Endodermal cell (in vitro differentiated cells): ENCODE results near the gene RPL35. TPM values are rescaled to one million over a fixed set of nuclear protein-coding genes. Genes with fewer than 3 reads are reported as not detected.
"Not testable (repeated sequence)": the region's sequence is repeated elsewhere in the genome, so short reads cannot be mapped to it uniquely, and the experiment has no call there.

Experiments
- DNase-seq: peaks from one replicate; pipeline ENCODE4 v3.0.0-alpha.2; 2017
- H3K27ac ChIP-seq: 2 replicates; pipeline ENCODE4 v1.5.1; 2013; ENCODE audit warnings: mild to moderate bottlenecking, low read depth, low read length, moderate library complexity
- H3K27me3 ChIP-seq: 2 replicates; pipeline ENCODE4 v1.6.1; 2013; ENCODE audit warnings: mild to moderate bottlenecking, low read length, moderate library complexity; ENCODE audit not compliant: insufficient read depth, control insufficient read depth, poor library complexity, severe bottlenecking
- H3K36me3 ChIP-seq: 2 replicates; pipeline ENCODE4 v1.7.0; 2013; ENCODE audit warnings: mild to moderate bottlenecking, low read length, moderate library complexity; ENCODE audit not compliant: control insufficient read depth, insufficient read depth
- H3K4me1 ChIP-seq: one replicate; pipeline ENCODE4 v1.7.0; 2013; ENCODE audit warnings: low read length; ENCODE audit not compliant: control insufficient read depth, insufficient read depth
- H3K4me3 ChIP-seq: 2 replicates; pipeline ENCODE4 v1.5.1; 2013; ENCODE audit warnings: mild to moderate bottlenecking, low read length, moderate library complexity
- H3K9ac ChIP-seq: 2 replicates; pipeline ENCODE4 v1.6.1; 2013; ENCODE audit warnings: mild to moderate bottlenecking, low read length, moderate library complexity; ENCODE audit not compliant: poor library complexity, severe bottlenecking; ENCODE audit errors: extremely low read depth
- H3K9me3 ChIP-seq: 2 replicates; pipeline ENCODE4 v1.6.1; 2013; ENCODE audit warnings: mild to moderate bottlenecking, low read length, moderate library complexity; ENCODE audit not compliant: control insufficient read depth
- H3K27ac Mint-ChIP-seq: 2 replicates; pipeline ENCODE4 v1.8.0; 2020; ENCODE audit warnings: mixed read lengths
- H3K27me3 Mint-ChIP-seq: 2 replicates; pipeline ENCODE4 v1.8.0; 2021; ENCODE audit warnings: mild to moderate bottlenecking, mixed read lengths; ENCODE audit not compliant: insufficient read depth
- H3K36me3 Mint-ChIP-seq: 2 replicates; pipeline ENCODE4 v1.8.0; 2020; ENCODE audit warnings: low read depth, mixed read lengths
- H3K4me1 Mint-ChIP-seq: 2 replicates; pipeline ENCODE4 v1.8.0; 2020; ENCODE audit warnings: mixed read lengths
- H3K4me3 Mint-ChIP-seq: 2 replicates; pipeline ENCODE4 v1.8.0; 2020; ENCODE audit warnings: mild to moderate bottlenecking, moderate library complexity, mixed read lengths
- H3K9me3 Mint-ChIP-seq: 2 replicates; pipeline ENCODE4 v1.8.0; 2020; ENCODE audit warnings: mild to moderate bottlenecking, mixed read lengths
- WGBS, 2 experiments: methylation state at CpG; one replicate each; pipeline versions ENCODE4 v1.1.5 to v1.1.7; 2013; ENCODE audit warnings: missing lambda C conversion rate in 2 of 2, mixed read lengths in 1 of 2; ENCODE audit not compliant: insufficient coverage in 1 of 2, insufficient read length in 1 of 2; 5-methylcytosine and 5-hydroxymethylcytosine counted together
- total RNA-seq, 2 donors: library from RNA; stranded (reverse); fragmentation: NEBNext Ultra II Directional in 1 of 2; extraction: Animal tissue kit (Norgen Biotek cat#: 25700) in 1 of 2; gene quantifications; 2 replicates in 1 of 2; 3 replicates in 1 of 2; pipeline ENCODE4 v1.2.1, GENCODE V29; 2021
- TF ChIP-seq, protein P1 (sequence below): fragments of 200-600 bp; sonication (generic); conservative IDR thresholded peaks from 2 replicates; pipeline ENCODE4 v1.5.0; 2021; ENCODE audit warnings: antibody characterized with exemption, mild to moderate bottlenecking

The RPL35 gene
- total RNA-seq, 2 donors from 2014 or later, result 1,507 to 1,578 TPM

DNA sequence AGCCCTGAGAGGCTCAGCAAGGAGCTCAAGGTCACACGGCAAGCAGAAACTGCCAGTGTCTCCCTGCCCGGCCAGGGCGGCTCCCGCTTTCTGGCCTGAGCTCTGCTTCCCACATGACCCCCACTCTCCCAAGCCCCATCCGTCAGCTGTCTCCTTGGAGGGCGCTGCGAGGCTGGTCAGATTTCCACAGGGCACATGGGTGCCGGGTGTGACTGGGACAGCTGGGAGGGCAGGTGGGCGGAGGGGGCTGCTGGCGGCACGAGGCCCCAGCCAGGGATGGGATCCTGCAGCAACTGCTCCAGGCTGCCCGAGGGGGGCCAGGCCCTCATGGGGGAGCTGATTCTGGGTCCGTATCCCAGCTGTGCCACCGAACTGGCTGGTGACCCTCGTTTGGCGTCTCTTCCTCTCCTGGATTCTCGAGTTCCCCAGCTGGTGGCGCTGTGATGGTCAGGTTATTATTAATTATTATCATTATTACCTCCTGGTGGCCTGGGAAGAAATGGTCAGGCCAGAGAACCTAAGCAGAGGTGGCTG, 21.4 kb downstream of the RPL35 start:
- H3K4me3 Mint-ChIP-seq, result no peak overlapping the region
- no peak overlapping the region for H3K27ac Mint-ChIP-seq
- Histone ChIP-seq H3K4me1 (peaks cover 6% of the 10 kb centered on the region), H3K4me3 (no peak overlapping the region), H3K9me3 (no peaks in the 10 kb centered on the region), H3K27ac (no peak overlapping the region), H3K9ac (no peak overlapping the region), H3K36me3 (no peaks in the 10 kb centered on the region), H3K27me3 (no peaks in the 10 kb centered on the region)
- no peaks in the 10 kb centered on the region for H3K9me3 Mint-ChIP-seq
- no peaks in the 10 kb centered on the region for H3K27me3 Mint-ChIP-seq
- WGBS, 2 experiments, result 83 to 93% methylated on average over 9 to 17 of the region's 18 CpGs
- no peaks in the 10 kb centered on the region for H3K36me3 Mint-ChIP-seq
- peak; percentile 77 for DNase-seq
- peaks cover under 1% of the 10 kb centered on the region for H3K4me1 Mint-ChIP-seq
- TF ChIP-seq, protein P1, sequence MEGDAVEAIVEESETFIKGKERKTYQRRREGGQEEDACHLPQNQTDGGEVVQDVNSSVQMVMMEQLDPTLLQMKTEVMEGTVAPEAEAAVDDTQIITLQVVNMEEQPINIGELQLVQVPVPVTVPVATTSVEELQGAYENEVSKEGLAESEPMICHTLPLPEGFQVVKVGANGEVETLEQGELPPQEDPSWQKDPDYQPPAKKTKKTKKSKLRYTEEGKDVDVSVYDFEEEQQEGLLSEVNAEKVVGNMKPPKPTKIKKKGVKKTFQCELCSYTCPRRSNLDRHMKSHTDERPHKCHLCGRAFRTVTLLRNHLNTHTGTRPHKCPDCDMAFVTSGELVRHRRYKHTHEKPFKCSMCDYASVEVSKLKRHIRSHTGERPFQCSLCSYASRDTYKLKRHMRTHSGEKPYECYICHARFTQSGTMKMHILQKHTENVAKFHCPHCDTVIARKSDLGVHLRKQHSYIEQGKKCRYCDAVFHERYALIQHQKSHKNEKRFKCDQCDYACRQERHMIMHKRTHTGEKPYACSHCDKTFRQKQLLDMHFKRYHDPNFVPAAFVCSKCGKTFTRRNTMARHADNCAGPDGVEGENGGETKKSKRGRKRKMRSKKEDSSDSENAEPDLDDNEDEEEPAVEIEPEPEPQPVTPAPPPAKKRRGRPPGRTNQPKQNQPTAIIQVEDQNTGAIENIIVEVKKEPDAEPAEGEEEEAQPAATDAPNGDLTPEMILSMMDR, result peak; percentile 77

DNA sequence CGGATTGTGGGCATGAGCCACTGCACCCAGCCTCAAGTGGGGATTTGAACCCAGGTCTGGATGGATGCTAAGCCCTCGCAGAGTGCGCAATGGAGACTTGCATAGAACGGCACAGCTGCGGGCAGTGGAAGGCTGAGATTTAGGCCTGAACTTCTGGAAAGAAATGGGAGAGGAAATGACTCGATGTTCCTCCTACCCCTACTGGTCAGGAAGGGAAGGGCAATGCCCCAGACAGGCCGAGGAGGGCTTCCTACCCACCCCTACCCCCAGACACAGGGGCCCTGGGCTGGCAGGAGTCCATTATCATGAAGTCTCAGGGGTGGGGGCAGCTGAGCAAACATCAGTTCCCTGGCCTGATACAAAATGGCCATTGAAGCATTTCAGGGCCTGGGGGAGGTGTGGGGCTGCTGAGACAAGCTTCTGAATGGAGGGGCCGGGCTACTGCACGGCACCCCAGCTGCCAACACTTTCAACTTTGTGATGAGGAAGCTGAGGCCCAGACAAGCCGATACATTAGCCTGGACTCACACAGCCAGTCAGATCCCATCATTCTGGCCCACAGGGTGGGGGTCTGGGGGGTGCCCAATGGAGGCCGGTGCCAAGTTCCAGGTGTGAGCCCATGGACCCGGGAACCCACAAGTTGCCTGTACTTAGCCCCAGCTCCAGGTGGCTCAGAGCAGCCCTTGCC, 22.0 kb downstream of the RPL35 start:
- TF ChIP-seq, protein P1, result peak; percentile 83
- H3K27me3 ChIP-seq, result no peaks in the 10 kb centered on the region
- H3K4me1 ChIP-seq, result peaks cover 6% of the 10 kb centered on the region
- no peaks in the 10 kb centered on the region for H3K27me3 Mint-ChIP-seq
- H3K9me3 Mint-ChIP-seq, result no peaks in the 10 kb centered on the region
- no peaks in the 10 kb centered on the region for H3K36me3 Mint-ChIP-seq
- H3K4me1 Mint-ChIP-seq, result no peaks in the 10 kb centered on the region
- peak overlapping the region; percentile 81 for H3K27ac Mint-ChIP-seq
- no peak overlapping the region for H3K27ac ChIP-seq
- H3K4me3 Mint-ChIP-seq, result no peak overlapping the region
- H3K4me3 ChIP-seq, result no peak overlapping the region
- H3K9ac ChIP-seq, result no peak overlapping the region
- peak; percentile 89 for DNase-seq
- WGBS, 2 experiments, result 77% methylated on average over 11 to 12 of the region's 12 CpGs
- H3K36me3 ChIP-seq, result no peaks in the 10 kb centered on the region
- H3K9me3 ChIP-seq, result no peaks in the 10 kb centered on the region

- not testable (repeated sequence) for H3K27me3 ChIP-seq, H3K4me1 Mint-ChIP-seq, H3K9ac ChIP-seq, H3K36me3 Mint-ChIP-seq, H3K4me1 ChIP-seq, H3K9me3 Mint-ChIP-seq, DNase-seq, H3K4me3 ChIP-seq, H3K36me3 ChIP-seq, H3K27ac Mint-ChIP-seq, H3K9me3 ChIP-seq, H3K27me3 Mint-ChIP-seq, H3K4me3 Mint-ChIP-seq, H3K27ac ChIP-seq
- WGBS, 2 experiments, result 94 to 98% methylated on average over 17 to 40 of the region's 52 CpGs
Observed at GRCh38 chr9:124838567-124839275, 23.0 kb downstream of the RPL35 start.

GRCh38 chr9:124838132-124838531, 23.6 kb downstream of the RPL35 start:
- not testable (repeated sequence) for H3K4me3 Mint-ChIP-seq, DNase-seq, H3K4me3 ChIP-seq, H3K9ac ChIP-seq, H3K27ac ChIP-seq, H3K36me3 ChIP-seq, H3K27me3 Mint-ChIP-seq, H3K27me3 ChIP-seq, H3K36me3 Mint-ChIP-seq, H3K4me1 ChIP-seq, H3K9me3 ChIP-seq, H3K27ac Mint-ChIP-seq, H3K9me3 Mint-ChIP-seq, H3K4me1 Mint-ChIP-seq
- WGBS, 2 experiments, result 72% methylated on average over 4 of the region's 5 CpGs; no CpG with 5 or more reads in 1 of the 2 experiments
